Loucy (cell line): ENCODE data around the gene SELENOS.

Experiments used
- H2AFZ ChIP-seq: fragments of 200-600 bp; sonication (generic); 2 replicates; pipeline ENCODE4 v1.6.0; 2016; ENCODE audit warnings: antibody characterized with exemption, mild to moderate bottlenecking, low read length, moderate library complexity
- H3F3A ChIP-seq: fragments of 200-600 bp; 2 replicates; pipeline ENCODE4 v1.6.0; 2016; ENCODE audit warnings: antibody characterized with exemption, low read depth, mild to moderate bottlenecking
- H3K27me3 ChIP-seq: fragments of 200-600 bp; sonication (generic); 2 replicates; pipeline ENCODE4 v1.6.1; 2014; ENCODE audit warnings: low read length, mild to moderate bottlenecking; ENCODE audit not compliant: insufficient read depth, poor library complexity, severe bottlenecking
- H3K36me3 ChIP-seq: fragments of 200-600 bp; sonication (generic); 2 replicates; pipeline ENCODE4 v1.6.1; 2016; ENCODE audit warnings: low read length; ENCODE audit not compliant: insufficient read depth
- H3K4me1 ChIP-seq: fragments of 200-600 bp; sonication (generic); 2 replicates; pipeline ENCODE4 v1.5.1; 2014; ENCODE audit warnings: low read length, mild to moderate bottlenecking; ENCODE audit not compliant: insufficient read depth, poor library complexity, severe bottlenecking
- H3K4me2 ChIP-seq: fragments of 200-600 bp; sonication (generic); 2 replicates; pipeline ENCODE4 v1.6.0; 2014; ENCODE audit warnings: antibody characterized with exemption, low read length, low read depth, mild to moderate bottlenecking; ENCODE audit not compliant: poor library complexity, severe bottlenecking
- H3K4me3 ChIP-seq: fragments of 200-600 bp; sonication (generic); 2 replicates; pipeline ENCODE4 v1.5.1; 2014; ENCODE audit warnings: low read length, mild to moderate bottlenecking, mixed read lengths; ENCODE audit not compliant: poor library complexity, severe bottlenecking
- H3K79me2 ChIP-seq: fragments of 200-600 bp; sonication (generic); 2 replicates; pipeline ENCODE4 v1.6.1; 2014; ENCODE audit warnings: low read length; ENCODE audit not compliant: insufficient read depth
- H3K9ac ChIP-seq: fragments of 200-600 bp; sonication (generic); 2 replicates; pipeline ENCODE4 v1.6.0; 2014; ENCODE audit warnings: mild to moderate bottlenecking, low read depth, low read length, moderate library complexity; ENCODE audit not compliant: poor library complexity, severe bottlenecking
- H3K9me2 ChIP-seq: fragments of 200-600 bp; sonication (generic); replicated peaks from 2 replicates; pipeline ENCODE4 v1.6.1; 2016; ENCODE audit warnings: low read depth, low read length, mixed read lengths
- H3K9me3 ChIP-seq: fragments of 200-600 bp; sonication (generic); 2 replicates; pipeline ENCODE4 v1.6.1; 2014; ENCODE audit warnings: mild to moderate bottlenecking, antibody characterized with exemption, low read length, low read depth; ENCODE audit not compliant: insufficient read depth
- H4K20me1 ChIP-seq: fragments of 200-600 bp; sonication (generic); 2 replicates; pipeline ENCODE4 v1.6.0; 2014; ENCODE audit warnings: antibody characterized with exemption, low read length, mild to moderate bottlenecking; ENCODE audit not compliant: insufficient read depth, poor library complexity, severe bottlenecking
- EZH2phosphoT487 ChIP-seq: fragments of 200-600 bp; IDR thresholded peaks from 2 replicates; pipeline ENCODE4 v1.6.1; 2018; ENCODE audit warnings: antibody characterized with exemption, mild to moderate bottlenecking, moderate library complexity, borderline replicate concordance
- TF ChIP-seq, protein P1 (sequence below): fragments of 200-600 bp; sonication (generic); conservative IDR thresholded peaks from 2 replicates; pipeline ENCODE4 v1.5.1; 2014; ENCODE audit warnings: mild to moderate bottlenecking, antibody characterized with exemption, low read length

SELENOS gene

DNA sequence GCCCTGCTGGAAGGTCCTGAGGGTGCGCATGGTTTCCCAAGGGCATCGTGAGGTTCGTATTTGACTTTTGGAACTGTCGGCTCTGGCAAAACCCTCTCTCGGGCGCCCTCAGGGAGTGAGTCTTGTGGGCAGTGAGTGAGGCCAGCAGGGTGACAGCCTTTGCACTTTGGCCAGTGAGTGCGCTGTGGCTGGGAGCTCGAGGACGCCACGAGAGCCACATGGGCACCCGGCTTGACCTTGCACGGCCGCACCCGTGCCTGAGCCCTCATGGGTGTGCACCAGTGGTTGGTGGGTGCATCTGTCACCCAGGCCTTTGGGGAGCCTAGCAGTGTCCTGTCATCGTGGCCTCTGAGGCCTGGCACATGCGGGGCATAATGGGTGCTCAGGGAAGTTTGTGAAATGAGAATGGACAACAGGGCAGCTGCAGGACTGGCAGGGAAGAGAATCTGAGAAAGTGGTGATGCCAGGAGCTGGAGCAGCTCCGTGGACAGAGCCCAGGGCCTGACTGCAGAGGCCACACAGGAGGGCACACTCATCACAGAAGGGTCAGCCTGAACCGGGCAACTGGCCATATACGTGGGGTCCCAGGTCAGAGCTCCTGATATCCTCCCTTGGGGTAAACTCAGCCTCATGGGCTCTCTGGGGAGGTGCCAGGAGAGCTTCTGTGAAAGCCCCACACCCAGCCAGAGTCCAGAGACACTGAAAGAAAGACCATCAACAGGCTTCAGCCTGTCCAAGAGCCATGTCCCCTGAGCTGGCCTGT, 48.2 kb upstream of the SELENOS start:
- H3K9me3 ChIP-seq, result no peaks in the 10 kb centered on the region; the same call in 1 of the 2 replicates
- H3K9ac ChIP-seq, result no peak overlapping the region
- TF ChIP-seq, protein P1, sequence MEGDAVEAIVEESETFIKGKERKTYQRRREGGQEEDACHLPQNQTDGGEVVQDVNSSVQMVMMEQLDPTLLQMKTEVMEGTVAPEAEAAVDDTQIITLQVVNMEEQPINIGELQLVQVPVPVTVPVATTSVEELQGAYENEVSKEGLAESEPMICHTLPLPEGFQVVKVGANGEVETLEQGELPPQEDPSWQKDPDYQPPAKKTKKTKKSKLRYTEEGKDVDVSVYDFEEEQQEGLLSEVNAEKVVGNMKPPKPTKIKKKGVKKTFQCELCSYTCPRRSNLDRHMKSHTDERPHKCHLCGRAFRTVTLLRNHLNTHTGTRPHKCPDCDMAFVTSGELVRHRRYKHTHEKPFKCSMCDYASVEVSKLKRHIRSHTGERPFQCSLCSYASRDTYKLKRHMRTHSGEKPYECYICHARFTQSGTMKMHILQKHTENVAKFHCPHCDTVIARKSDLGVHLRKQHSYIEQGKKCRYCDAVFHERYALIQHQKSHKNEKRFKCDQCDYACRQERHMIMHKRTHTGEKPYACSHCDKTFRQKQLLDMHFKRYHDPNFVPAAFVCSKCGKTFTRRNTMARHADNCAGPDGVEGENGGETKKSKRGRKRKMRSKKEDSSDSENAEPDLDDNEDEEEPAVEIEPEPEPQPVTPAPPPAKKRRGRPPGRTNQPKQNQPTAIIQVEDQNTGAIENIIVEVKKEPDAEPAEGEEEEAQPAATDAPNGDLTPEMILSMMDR, result no peak
- no peak for TF ChIP-seq EZH2phosphoT487
- no peaks in the 10 kb centered on the region for H3F3A ChIP-seq
- no peaks in the 10 kb centered on the region for H3K79me2 ChIP-seq
- no peak overlapping the region for H3K4me3 ChIP-seq
- no peaks in the 10 kb centered on the region for H3K4me1 ChIP-seq
- H4K20me1 ChIP-seq, result no peaks in the 10 kb centered on the region
- H2AFZ ChIP-seq, result no peak overlapping the region
- peaks cover 89% of the 10 kb centered on the region for H3K27me3 ChIP-seq
- no peak overlapping the region for H3K4me2 ChIP-seq
- H3K36me3 ChIP-seq, result no peaks in the 10 kb centered on the region
- H3K9me2 ChIP-seq, result no peaks in the 10 kb centered on the region

DNA sequence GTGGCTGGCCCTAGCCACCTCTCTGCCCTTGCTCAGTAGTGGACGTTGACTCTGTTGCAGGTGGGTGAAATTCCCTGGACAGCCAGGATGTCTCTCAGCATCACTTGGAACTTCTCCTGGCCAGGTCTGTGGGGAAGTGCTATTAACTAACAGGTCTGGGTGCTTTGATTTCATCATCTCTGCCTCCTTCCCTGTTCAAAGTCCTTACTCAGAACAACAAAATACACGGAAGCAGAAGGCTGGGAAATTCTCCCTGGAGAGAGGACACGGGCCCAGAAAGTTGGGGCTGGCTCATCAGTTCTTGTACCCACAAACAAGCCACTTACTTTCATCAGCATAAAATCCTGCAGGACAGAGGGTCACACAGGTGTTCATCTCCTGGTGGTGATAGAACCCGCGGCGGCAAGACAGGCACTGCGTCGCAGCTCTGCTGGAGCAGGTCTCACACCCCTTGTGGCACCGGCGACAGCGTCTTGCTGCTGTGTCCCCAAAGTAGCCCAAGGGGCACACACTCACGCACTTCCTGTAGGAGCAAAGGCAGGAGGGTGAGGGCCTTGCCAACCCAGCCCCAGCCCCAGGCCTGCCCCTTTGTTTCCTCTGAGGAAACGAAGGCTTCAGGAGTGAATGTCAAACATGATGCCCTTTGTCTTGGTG, 47.4 kb upstream of the SELENOS start:
- H3K9ac ChIP-seq, result no peak overlapping the region
- H3K4me2 ChIP-seq, result no peak overlapping the region
- H4K20me1 ChIP-seq, result no peaks in the 10 kb centered on the region
- no peaks in the 10 kb centered on the region for H3K4me1 ChIP-seq
- H3K36me3 ChIP-seq, result no peaks in the 10 kb centered on the region
- TF ChIP-seq EZH2phosphoT487, result no peak
- TF ChIP-seq, protein P1, result no peak
- H3K79me2 ChIP-seq, result no peaks in the 10 kb centered on the region
- H3K9me2 ChIP-seq, result no peaks in the 10 kb centered on the region
- peaks cover 83% of the 10 kb centered on the region for H3K27me3 ChIP-seq
- H3F3A ChIP-seq, result no peaks in the 10 kb centered on the region
- H2AFZ ChIP-seq, result no peak overlapping the region
- no peaks in the 10 kb centered on the region; the same call in 1 of the 2 replicates for H3K9me3 ChIP-seq
- H3K4me3 ChIP-seq, result no peak overlapping the region

DNA sequence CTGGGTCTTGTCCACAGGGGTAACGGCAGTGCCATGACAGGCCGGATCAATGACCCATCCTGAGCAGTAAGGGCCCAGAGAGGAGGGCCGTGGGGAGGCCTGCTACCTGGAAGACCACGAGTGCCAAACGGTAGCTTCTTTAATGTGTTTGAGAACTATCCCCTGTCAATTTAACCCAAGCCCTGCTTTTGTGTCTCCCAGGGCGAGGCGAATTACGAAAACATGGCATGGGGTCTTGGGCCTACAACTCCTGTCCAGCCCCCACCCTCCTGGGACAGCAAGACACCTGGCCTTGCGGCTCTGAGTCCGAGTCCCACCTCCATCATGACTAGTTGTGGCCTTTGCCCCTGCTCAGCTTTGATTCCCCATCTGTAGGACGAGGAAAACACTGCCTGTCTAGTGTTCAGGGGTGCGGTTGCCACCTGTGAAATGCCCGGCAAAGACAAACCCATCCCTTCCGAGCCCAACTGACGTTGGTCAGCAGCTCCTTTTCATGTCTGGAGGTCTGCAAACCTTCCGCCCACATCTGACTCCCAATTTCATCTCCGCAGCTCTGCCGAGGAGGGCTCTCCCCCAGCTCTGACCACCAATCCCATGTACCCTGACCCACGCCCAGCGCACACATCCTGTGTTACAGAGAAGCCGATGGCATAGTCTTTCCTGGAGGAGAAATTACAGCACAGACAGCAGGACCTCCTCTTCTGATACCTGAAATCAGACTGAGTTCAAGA, 46.7 kb upstream of the SELENOS start:
- no peaks in the 10 kb centered on the region; the same call in 1 of the 2 replicates for H3K9me3 ChIP-seq
- no peak overlapping the region for H3K9ac ChIP-seq
- no peaks in the 10 kb centered on the region for H4K20me1 ChIP-seq
- H3F3A ChIP-seq, result no peaks in the 10 kb centered on the region
- no peaks in the 10 kb centered on the region for H3K9me2 ChIP-seq
- no peak overlapping the region for H2AFZ ChIP-seq
- no peaks in the 10 kb centered on the region for H3K4me1 ChIP-seq
- H3K4me3 ChIP-seq, result no peak overlapping the region
- no peak overlapping the region for H3K4me2 ChIP-seq
- no peaks in the 10 kb centered on the region for H3K79me2 ChIP-seq
- H3K36me3 ChIP-seq, result no peaks in the 10 kb centered on the region
- TF ChIP-seq, protein P1, result no peak
- TF ChIP-seq EZH2phosphoT487, result no peak
- peaks cover 83% of the 10 kb centered on the region for H3K27me3 ChIP-seq
